ENCODE data around the gene MALAT1. TPM values are rescaled to one million over a fixed set of nuclear protein-coding genes. Genes with fewer than 3 reads are reported as not detected.

Gene MALAT1
- total and polyA plus RNA-seq, 2 of the 8 experiments (the other 6 are each of a cell fraction or from before 2014, with no cell fraction given) = 115 to 984 TPM

DNA sequence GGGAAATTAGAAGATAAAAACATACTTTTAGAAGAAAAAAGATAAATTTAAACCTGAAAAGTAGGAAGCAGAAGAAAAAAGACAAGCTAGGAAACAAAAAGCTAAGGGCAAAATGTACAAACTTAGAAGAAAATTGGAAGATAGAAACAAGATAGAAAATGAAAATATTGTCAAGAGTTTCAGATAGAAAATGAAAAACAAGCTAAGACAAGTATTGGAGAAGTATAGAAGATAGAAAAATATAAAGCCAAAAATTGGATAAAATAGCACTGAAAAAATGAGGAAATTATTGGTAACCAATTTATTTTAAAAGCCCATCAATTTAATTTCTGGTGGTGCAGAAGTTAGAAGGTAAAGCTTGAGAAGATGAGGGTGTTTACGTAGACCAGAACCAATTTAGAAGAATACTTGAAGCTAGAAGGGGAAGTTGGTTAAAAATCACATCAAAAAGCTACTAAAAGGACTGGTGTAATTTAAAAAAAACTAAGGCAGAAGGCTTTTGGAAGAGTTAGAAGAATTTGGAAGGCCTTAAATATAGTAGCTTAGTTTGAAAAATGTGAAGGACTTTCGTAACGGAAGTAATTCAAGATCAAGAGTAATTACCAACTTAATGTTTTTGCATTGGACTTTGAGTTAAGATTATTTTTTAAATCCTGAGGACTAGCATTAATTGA, 1.0 kb downstream of the MALAT1 start (continued):
- TF ChIP-seq, protein P1, sequence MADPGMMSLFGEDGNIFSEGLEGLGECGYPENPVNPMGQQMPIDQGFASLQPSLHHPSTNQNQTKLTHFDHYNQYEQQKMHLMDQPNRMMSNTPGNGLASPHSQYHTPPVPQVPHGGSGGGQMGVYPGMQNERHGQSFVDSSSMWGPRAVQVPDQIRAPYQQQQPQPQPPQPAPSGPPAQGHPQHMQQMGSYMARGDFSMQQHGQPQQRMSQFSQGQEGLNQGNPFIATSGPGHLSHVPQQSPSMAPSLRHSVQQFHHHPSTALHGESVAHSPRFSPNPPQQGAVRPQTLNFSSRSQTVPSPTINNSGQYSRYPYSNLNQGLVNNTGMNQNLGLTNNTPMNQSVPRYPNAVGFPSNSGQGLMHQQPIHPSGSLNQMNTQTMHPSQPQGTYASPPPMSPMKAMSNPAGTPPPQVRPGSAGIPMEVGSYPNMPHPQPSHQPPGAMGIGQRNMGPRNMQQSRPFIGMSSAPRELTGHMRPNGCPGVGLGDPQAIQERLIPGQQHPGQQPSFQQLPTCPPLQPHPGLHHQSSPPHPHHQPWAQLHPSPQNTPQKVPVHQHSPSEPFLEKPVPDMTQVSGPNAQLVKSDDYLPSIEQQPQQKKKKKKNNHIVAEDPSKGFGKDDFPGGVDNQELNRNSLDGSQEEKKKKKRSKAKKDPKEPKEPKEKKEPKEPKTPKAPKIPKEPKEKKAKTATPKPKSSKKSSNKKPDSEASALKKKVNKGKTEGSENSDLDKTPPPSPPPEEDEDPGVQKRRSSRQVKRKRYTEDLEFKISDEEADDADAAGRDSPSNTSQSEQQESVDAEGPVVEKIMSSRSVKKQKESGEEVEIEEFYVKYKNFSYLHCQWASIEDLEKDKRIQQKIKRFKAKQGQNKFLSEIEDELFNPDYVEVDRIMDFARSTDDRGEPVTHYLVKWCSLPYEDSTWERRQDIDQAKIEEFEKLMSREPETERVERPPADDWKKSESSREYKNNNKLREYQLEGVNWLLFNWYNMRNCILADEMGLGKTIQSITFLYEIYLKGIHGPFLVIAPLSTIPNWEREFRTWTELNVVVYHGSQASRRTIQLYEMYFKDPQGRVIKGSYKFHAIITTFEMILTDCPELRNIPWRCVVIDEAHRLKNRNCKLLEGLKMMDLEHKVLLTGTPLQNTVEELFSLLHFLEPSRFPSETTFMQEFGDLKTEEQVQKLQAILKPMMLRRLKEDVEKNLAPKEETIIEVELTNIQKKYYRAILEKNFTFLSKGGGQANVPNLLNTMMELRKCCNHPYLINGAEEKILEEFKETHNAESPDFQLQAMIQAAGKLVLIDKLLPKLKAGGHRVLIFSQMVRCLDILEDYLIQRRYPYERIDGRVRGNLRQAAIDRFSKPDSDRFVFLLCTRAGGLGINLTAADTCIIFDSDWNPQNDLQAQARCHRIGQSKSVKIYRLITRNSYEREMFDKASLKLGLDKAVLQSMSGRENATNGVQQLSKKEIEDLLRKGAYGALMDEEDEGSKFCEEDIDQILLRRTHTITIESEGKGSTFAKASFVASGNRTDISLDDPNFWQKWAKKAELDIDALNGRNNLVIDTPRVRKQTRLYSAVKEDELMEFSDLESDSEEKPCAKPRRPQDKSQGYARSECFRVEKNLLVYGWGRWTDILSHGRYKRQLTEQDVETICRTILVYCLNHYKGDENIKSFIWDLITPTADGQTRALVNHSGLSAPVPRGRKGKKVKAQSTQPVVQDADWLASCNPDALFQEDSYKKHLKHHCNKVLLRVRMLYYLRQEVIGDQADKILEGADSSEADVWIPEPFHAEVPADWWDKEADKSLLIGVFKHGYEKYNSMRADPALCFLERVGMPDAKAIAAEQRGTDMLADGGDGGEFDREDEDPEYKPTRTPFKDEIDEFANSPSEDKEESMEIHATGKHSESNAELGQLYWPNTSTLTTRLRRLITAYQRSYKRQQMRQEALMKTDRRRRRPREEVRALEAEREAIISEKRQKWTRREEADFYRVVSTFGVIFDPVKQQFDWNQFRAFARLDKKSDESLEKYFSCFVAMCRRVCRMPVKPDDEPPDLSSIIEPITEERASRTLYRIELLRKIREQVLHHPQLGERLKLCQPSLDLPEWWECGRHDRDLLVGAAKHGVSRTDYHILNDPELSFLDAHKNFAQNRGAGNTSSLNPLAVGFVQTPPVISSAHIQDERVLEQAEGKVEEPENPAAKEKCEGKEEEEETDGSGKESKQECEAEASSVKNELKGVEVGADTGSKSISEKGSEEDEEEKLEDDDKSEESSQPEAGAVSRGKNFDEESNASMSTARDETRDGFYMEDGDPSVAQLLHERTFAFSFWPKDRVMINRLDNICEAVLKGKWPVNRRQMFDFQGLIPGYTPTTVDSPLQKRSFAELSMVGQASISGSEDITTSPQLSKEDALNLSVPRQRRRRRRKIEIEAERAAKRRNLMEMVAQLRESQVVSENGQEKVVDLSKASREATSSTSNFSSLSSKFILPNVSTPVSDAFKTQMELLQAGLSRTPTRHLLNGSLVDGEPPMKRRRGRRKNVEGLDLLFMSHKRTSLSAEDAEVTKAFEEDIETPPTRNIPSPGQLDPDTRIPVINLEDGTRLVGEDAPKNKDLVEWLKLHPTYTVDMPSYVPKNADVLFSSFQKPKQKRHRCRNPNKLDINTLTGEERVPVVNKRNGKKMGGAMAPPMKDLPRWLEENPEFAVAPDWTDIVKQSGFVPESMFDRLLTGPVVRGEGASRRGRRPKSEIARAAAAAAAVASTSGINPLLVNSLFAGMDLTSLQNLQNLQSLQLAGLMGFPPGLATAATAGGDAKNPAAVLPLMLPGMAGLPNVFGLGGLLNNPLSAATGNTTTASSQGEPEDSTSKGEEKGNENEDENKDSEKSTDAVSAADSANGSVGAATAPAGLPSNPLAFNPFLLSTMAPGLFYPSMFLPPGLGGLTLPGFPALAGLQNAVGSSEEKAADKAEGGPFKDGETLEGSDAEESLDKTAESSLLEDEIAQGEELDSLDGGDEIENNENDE (IDR thresholded peaks at IDR 0.05; ENCODE audit: insufficient replicate concordance, low read length) = peak; percentile 42
- TF ChIP-seq RNF2 (IDR thresholded peaks at IDR 0.05; ENCODE audit: borderline replicate concordance, low read depth, low read length, missing control alignments, poor library complexity, severe bottlenecking) (no peak), CHD1 (IDR thresholded peaks at IDR 0.05; ENCODE audit: low read depth, low read length) (peak; percentile 79), SP1 (IDR thresholded peaks at IDR 0.05; ENCODE audit: low read depth, low read length) (0 out of 2 replicates have a peak, but pooled peaks have one; percentile 15)
